Measurements from ENCODE around the gene MYO1E. TPM values are rescaled to one million over a fixed set of nuclear protein-coding genes. Genes with fewer than 3 reads are reported as not detected.

MYO1E gene
- total RNA-seq, 2 experiments from 2014 or later: 1.5 to 26.5 TPM

- POLR2A ChIA-PET: interaction anchor here (1.0 to 2.9 kb wide), 2 partner anchors 7 to 15 kb away, joined by 3 to 17 read pairs; no protein-coding TSS in a partner anchor
- Histone ChIP-seq H3K27ac (ENCODE audit: low read depth, low read length, poor library complexity, severe bottlenecking) (no peak overlapping the region), H3K4me2 (ENCODE audit: low read length) (no peak overlapping the region), H3K4me3 (ENCODE audit: low read depth, low read length, poor library complexity, severe bottlenecking) (no peak overlapping the region), H3K9me3 (ENCODE audit: low read length) (no peaks in the 10 kb centered on the region), H3K36me3 (ENCODE audit: insufficient read depth, low read length) (no peaks in the 10 kb centered on the region), H3K79me2 (ENCODE audit: insufficient read depth, low read depth, low read length) (no peaks in the 10 kb centered on the region), H3K4me1 (ENCODE audit: insufficient read depth, low read length, poor library complexity, severe bottlenecking) (peaks cover 13% of the 10 kb centered on the region), H4K20me1 (ENCODE audit: insufficient read depth, low read length) (no peaks in the 10 kb centered on the region), H2AFZ (ENCODE audit: low read length) (no peak overlapping the region), H3K9me2 (ENCODE audit: insufficient read depth, low read length) (no peaks in the 10 kb centered on the region)
- BruUV-seq (replicated peaks): no TSS peak
- intact Hi-C loops (cut with micrococcal nuclease; ENCODE audit: unreplicated experiment): no loop called here
- TF ChIP-seq EZH2phosphoT487 (IDR thresholded peaks at IDR 0.05; ENCODE audit: borderline replicate concordance, low read depth, low read length) (no peak), CTCF (conservative IDR thresholded peaks at IDR 0.05; ENCODE audit: low read length) (no peak)
- DNase-seq (ENCODE audit: low spot score): no peak
- CTCF ChIA-PET (ENCODE audit: unreplicated experiment): no interaction called here
Measured at GRCh38 chr15:59292442-59293151, 80.1 kb downstream of the MYO1E start.

- Histone ChIP-seq H3K27ac (ENCODE audit: low read depth, low read length, poor library complexity, severe bottlenecking) (no peak overlapping the region), H4K20me1 (ENCODE audit: insufficient read depth, low read length) (no peaks in the 10 kb centered on the region), H3K9me3 (ENCODE audit: low read length) (no peaks in the 10 kb centered on the region), H3K4me1 (ENCODE audit: insufficient read depth, low read length, poor library complexity, severe bottlenecking) (peaks cover 12% of the 10 kb centered on the region), H3K9me2 (ENCODE audit: insufficient read depth, low read length) (no peaks in the 10 kb centered on the region), H3K79me2 (ENCODE audit: insufficient read depth, low read depth, low read length) (no peaks in the 10 kb centered on the region), H3K36me3 (ENCODE audit: insufficient read depth, low read length) (no peaks in the 10 kb centered on the region), H2AFZ (ENCODE audit: low read length) (peak overlapping the region; percentile 62; the same call in 1 of the 2 replicates), H3K4me2 (ENCODE audit: low read length) (peak overlapping the region; percentile 12; the same call in 1 of the 2 replicates), H3K4me3 (ENCODE audit: low read depth, low read length, poor library complexity, severe bottlenecking) (no peak overlapping the region)
- DNase-seq (ENCODE audit: low spot score): no peak
- ChIA-PET CTCF (ENCODE audit: unreplicated experiment) (no interaction called here), POLR2A (interaction anchor here (0.6 to 2.9 kb wide), 5 partner anchors 9 to 246 kb away, joined by 3 to 17 read pairs (median 4); no protein-coding TSS in a partner anchor)
- intact Hi-C loops (cut with micrococcal nuclease; ENCODE audit: unreplicated experiment): no loop called here
- TF ChIP-seq CTCF (conservative IDR thresholded peaks at IDR 0.05; ENCODE audit: low read length) (no peak), EZH2phosphoT487 (IDR thresholded peaks at IDR 0.05; ENCODE audit: borderline replicate concordance, low read depth, low read length) (no peak)
- no TSS peak for BruUV-seq (replicated peaks)
Measured at GRCh38 chr15:59291213-59291549, 81.5 kb downstream of the MYO1E start.

Data from OCI-LY7 (cell line).